Transverse colon (tissue), 4 donors: Measurements from ENCODE around the gene NOC4L. TPM values are rescaled to one million over a fixed set of nuclear protein-coding genes. Genes with fewer than 3 reads are reported as not detected.

Source experiments
- DNase-seq: peaks from one replicate; pipeline ENCODE4 v3.0.0-alpha.2; 2019
- H3K27ac ChIP-seq, 4 donors: fragments of 200-600 bp; sonication (generic); 2 replicates each; pipeline ENCODE4 v1.5.1; 2016 to 2018; ENCODE audit warnings: inconsistent platforms in 4 of 4
- H3K27me3 ChIP-seq: fragments of 200-600 bp; sonication (generic); 2 replicates; pipeline ENCODE4 v1.5.1; 2017; ENCODE audit warnings: inconsistent platforms
- H3K36me3 ChIP-seq, 4 donors: fragments of 200-600 bp; sonication (generic); 2 replicates each; pipeline ENCODE4 v1.5.1; 2017 to 2019; ENCODE audit warnings: inconsistent platforms in 4 of 4
- H3K4me1 ChIP-seq, 4 donors: fragments of 200-600 bp; sonication (generic); 2 replicates each; pipeline ENCODE4 v1.5.1; 2017 to 2020; ENCODE audit warnings: inconsistent platforms in 4 of 4
- H3K4me3 ChIP-seq, 4 donors: fragments of 200-600 bp; sonication (generic); 1 replicate in 1 of 4; 2 replicates in 3 of 4; pipeline versions ENCODE4 v1.5.1 to v1.6.1; 2017 to 2019; ENCODE audit warnings: inconsistent platforms in 4 of 4
- H3K9me3 ChIP-seq, 2 donors: fragments of 200-600 bp; sonication (generic); 2 replicates each; pipeline ENCODE4 v1.5.1; 2017 to 2019; ENCODE audit warnings: inconsistent platforms in 2 of 2
- EP300 ChIP-seq: sonication (generic); formaldehyde crosslinking; IDR thresholded peaks from one replicate; pipeline ENCODE4 v1.6.1; 2017; ENCODE audit warnings: antibody characterized with exemption, low read depth
- POLR2A ChIP-seq: fragments of 450-650 bp; IDR thresholded peaks from one replicate; pipeline ENCODE4 v1.6.1; 2016; ENCODE audit warnings: antibody characterized with exemption, mild to moderate bottlenecking, moderate library complexity
- POLR2AphosphoS5 ChIP-seq, 3 donors: sonication (generic); formaldehyde crosslinking; IDR thresholded peaks; one replicate each; pipeline ENCODE4 v1.6.1; 2016; ENCODE audit warnings: antibody characterized with exemption in 3 of 3
- WGBS, 2 donors: methylation state at CpG; one replicate each; pipeline ENCODE4 v1.1.5; 2018; ENCODE audit warnings: low coverage in 1 of 2; 5-methylcytosine and 5-hydroxymethylcytosine counted together
- in situ Hi-C, 4 donors: fragments of 200-750 bp; cut with MboI; loops; one replicate each; pipeline versions ENCODE4 v1.15.0 to v1.15.1; 2017; ENCODE audit warnings: low sequenced_read_pairs in 3 of 4, low pct_ligation_motif_present in 1 of 4, low pct_unique_long_range_greater_than_20kb in 1 of 4
- intact Hi-C: fragments of 100-400 bp; cut with DNase I; formaldehyde crosslinking; loops from one replicate; pipeline ENCODE4 v1.15.1; 2023; ENCODE audit warnings: low total_unique reads
- total RNA-seq, 4 donors: library from RNA; depleted of rRNA; stranded (reverse); fragments of >200 nt; gene quantifications; one replicate each; pipeline ENCODE4 v1.1.0, GENCODE V29; 2016
- TF ChIP-seq, protein P1 (sequence below), 5 experiments: fragments of 200-600 bp in 3 of 5; fragments of 450-650 bp in 2 of 5; sonication (generic) in 3 of 5; IDR thresholded peaks; 1 replicate in 2 of 5; 2 replicates in 3 of 5; pipeline ENCODE4 v1.5.1; 2016 to 2017; ENCODE audit warnings: antibody characterized with exemption in 5 of 5, inconsistent platforms in 3 of 5, mild to moderate bottlenecking in 2 of 5, moderate library complexity in 1 of 5

NOC4L gene
- total RNA-seq, 4 donors from 2014 or later: 5.2 to 12.6 (median 9.9) TPM

DNA sequence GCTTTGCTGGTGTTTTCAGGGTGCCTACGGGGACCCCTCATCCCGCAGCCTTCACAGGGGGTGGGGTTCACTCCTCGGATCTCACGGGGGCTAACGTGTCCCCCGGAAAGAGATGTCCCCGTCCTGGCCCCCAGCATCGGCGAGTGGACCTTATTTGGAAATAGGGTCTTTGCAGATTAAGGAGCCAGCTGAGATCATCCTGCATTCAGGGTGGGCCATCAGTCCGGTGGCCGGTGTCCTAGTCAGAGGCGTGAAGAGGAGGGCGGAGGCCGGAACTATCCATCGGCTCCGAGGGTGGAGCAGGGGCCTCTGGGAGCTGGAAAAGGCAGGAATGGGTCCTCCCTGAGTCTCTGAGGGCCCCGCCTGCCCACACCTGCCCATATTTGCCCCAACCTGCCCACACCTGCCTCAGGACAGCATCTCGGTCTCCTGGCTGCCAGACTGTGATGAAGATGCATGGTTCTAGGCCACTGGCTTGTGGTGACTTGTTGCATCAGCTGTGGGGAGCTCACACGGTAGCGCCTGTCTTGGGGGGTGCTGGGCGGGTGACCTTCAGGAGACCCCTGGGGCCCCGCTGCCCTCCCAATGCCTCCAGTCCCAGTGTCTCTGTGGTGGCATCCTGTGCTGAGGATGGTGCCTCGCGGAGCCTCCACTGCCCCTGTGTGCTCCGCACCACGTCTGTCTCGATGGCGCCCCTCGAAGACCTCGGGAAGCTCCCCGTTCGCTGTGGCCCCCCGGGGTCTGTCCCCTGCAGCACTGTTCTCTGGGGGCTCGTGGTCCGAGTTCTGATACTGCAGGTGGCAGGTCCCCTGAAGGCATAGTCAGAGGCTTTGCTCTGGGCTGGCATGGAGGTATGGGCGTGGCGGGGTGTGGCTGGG, 14.7 kb downstream of the NOC4L start:
- in situ Hi-C loops: no loop called here
- Histone ChIP-seq H3K4me1 (peaks cover 0 to 14% (median 9%) of the 10 kb centered on the region in 4 donors), H3K4me3 (no peak overlapping the region), H3K27ac (no peak overlapping the region), H3K36me3 (no peaks in the 10 kb centered on the region), H3K27me3 (peaks cover 7% of the 10 kb centered on the region), H3K9me3 (no peaks in the 10 kb centered on the region)
- TF ChIP-seq EP300: no peak
- TF ChIP-seq, protein P1, sequence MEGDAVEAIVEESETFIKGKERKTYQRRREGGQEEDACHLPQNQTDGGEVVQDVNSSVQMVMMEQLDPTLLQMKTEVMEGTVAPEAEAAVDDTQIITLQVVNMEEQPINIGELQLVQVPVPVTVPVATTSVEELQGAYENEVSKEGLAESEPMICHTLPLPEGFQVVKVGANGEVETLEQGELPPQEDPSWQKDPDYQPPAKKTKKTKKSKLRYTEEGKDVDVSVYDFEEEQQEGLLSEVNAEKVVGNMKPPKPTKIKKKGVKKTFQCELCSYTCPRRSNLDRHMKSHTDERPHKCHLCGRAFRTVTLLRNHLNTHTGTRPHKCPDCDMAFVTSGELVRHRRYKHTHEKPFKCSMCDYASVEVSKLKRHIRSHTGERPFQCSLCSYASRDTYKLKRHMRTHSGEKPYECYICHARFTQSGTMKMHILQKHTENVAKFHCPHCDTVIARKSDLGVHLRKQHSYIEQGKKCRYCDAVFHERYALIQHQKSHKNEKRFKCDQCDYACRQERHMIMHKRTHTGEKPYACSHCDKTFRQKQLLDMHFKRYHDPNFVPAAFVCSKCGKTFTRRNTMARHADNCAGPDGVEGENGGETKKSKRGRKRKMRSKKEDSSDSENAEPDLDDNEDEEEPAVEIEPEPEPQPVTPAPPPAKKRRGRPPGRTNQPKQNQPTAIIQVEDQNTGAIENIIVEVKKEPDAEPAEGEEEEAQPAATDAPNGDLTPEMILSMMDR (IDR thresholded peaks at IDR 0.05): no peak
- no peak for TF ChIP-seq POLR2A
- no peak for TF ChIP-seq POLR2AphosphoS5 (IDR thresholded peaks at IDR 0.05)
- WGBS, 2 donors: 89% methylated on average over 34 of the region's 37 CpGs; no CpG with 5 or more reads in 1 of the 2 donors
- intact Hi-C loops: loop anchor here (10.0 kb wide), 1 partner anchor 216 kb away; no protein-coding TSS in a partner anchor
- no peak for DNase-seq

DNA sequence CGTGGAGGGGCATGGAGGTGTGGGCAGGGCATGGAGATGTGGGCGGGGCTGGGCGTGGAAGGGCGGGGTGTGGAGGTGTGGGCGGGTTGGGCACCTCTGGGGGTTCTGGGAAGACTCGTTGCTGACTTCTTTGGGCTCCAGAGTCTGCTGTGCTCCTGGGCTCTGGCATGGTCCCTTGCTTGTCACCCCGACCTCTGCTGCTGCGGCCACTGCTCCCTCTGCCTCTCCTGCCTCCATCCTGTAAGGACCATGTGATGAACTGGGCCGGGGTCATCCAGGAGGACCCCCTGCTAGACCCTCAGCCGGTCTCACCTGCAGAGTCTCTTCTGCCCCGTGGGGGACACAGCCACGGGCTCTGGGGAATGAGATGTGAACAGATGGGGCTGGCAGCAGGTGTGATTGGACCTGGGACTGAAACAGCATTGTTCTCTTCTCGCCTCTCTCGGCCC, 15.3 kb downstream of the NOC4L start:
- intact Hi-C loops: loop anchor here (5.0 to 10.0 kb wide), 2 partner anchors 215 to 892 kb away; no protein-coding TSS in a partner anchor
- Histone ChIP-seq H3K36me3 (no peaks in the 10 kb centered on the region), H3K27ac (no peak overlapping the region), H3K4me3 (no peak overlapping the region), H3K9me3 (no peaks in the 10 kb centered on the region), H3K27me3 (peaks cover 7% of the 10 kb centered on the region), H3K4me1 (peaks cover 0 to 8% (median 4%) of the 10 kb centered on the region in 4 donors)
- 60 to 67% methylated on average over 2 to 14 of the region's 14 CpGs for WGBS, 2 donors
- in situ Hi-C loops: no loop called here
- TF ChIP-seq POLR2AphosphoS5 (IDR thresholded peaks at IDR 0.05) (no peak), EP300 (no peak), POLR2A (no peak)
- TF ChIP-seq, protein P1 (IDR thresholded peaks at IDR 0.05): no peak
- no peak for DNase-seq

DNA sequence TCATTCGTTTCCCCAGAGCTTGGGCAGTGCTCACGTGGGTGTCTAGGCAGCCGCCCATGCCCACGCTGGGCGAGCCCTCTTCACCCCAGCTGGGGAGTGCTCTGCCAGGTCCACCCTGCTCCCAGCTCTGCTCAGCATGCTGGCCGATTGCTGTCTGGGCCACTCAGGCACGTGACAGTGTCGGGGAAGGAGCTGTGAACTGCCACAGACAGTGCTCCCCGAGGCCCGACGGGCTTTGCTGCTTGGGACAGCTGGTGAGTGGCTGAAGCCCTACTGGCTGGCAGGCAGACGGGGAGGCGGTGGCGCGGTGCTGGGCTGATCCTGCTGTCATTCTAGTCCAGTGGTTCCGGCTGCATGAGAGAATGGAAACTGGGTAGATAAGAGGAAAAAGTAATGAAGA, 15.8 kb downstream of the NOC4L start:
- no peak for DNase-seq
- H3K9me3 ChIP-seq: no peaks in the 10 kb centered on the region
- no peak overlapping the region for H3K27ac ChIP-seq
- no peaks in the 10 kb centered on the region for H3K36me3 ChIP-seq
- H3K27me3 ChIP-seq: peaks cover 7% of the 10 kb centered on the region
- in situ Hi-C loops: no loop called here
- intact Hi-C loops: loop anchor here (5.0 kb wide), 1 partner anchor 893 kb away; no protein-coding TSS in a partner anchor
- WGBS, 2 donors: 91 to 100% methylated on average over 1 to 15 of the region's 16 CpGs
- TF ChIP-seq, protein P1 (IDR thresholded peaks at IDR 0.05): no peak
- H3K4me1 ChIP-seq: peaks cover 0 to 8% (median 4%) of the 10 kb centered on the region in 4 donors
- no peak overlapping the region for H3K4me3 ChIP-seq

DNA sequence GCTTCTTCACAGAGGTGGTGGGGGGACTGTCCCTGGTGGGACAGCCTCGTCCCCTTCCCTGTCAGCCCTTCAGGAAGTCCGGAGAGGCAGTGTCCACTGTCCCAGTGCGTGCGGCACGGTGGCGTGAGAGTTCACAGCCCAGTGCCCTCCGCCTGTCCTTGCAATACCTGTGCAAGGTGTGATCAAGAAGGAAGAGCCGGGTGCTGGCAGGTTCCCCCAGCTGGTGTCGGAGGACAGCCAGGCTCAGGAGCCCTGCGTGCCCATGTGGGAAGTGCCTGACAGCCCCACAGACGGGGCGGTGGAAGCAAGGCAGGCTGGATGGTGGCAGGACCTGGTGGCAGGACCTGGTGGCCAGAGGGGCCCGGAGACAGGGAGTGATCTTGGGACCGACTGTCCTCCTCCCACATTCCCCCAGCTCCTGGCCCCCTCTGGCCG, 16.4 kb downstream of the NOC4L start:
- H3K36me3 ChIP-seq: no peaks in the 10 kb centered on the region
- peaks cover 0 to 8% (median 4%) of the 10 kb centered on the region in 4 donors for H3K4me1 ChIP-seq
- TF ChIP-seq EP300 (no peak), POLR2A (no peak), POLR2AphosphoS5 (IDR thresholded peaks at IDR 0.05) (no peak)
- TF ChIP-seq, protein P1 (IDR thresholded peaks at IDR 0.05): no peak
- intact Hi-C loops (loop anchor here (5.0 kb wide), 1 partner anchor 893 kb away; no protein-coding TSS in a partner anchor), in situ Hi-C loops (no loop called here)
- H3K9me3 ChIP-seq: no peaks in the 10 kb centered on the region
- no peak overlapping the region for H3K27ac ChIP-seq
- no peak overlapping the region for H3K4me3 ChIP-seq
- 90% methylated on average over 15 of the region's 15 CpGs; no CpG with 5 or more reads in 1 of the 2 donors for WGBS, 2 donors
- H3K27me3 ChIP-seq: peaks cover 7% of the 10 kb centered on the region
- no peak for DNase-seq
